ENCODE results near the gene ZNF827. TPM values are rescaled to one million over a fixed set of nuclear protein-coding genes. Genes with fewer than 3 reads are reported as not detected.

Gene ZNF827
- total and polyA plus RNA-seq, 9 of the 15 experiments (the other 6 are each of a cell fraction or from before 2014, with no cell fraction given): 0.07 to 0.40 TPM; not detected in 7

GRCh38 chr4:145890689-145891088 lies 47.9 kb downstream of the ZNF827 start (continued):
- TF ChIP-seq RERE (CRISPR knock-in tag; IDR thresholded peaks at IDR 0.05; ENCODE audit: borderline replicate concordance): no peak

- H3K9me3 ChIP-seq (replicated peaks; ENCODE audit: control insufficient read depth, insufficient read depth, low read depth, low read length): no peaks in the 10 kb centered on the region
- CTCF ChIA-PET (ENCODE audit: low intra/inter-chr PET ratio): no interaction called here
- H3K79me2 ChIP-seq (ENCODE audit: control insufficient read depth, insufficient read depth, low read length): no peaks in the 10 kb centered on the region
- WGBS (ENCODE audit: insufficient coverage, low coverage, missing lambda C conversion rate): 0% methylated on average over 2 of the region's 2 CpGs
- no peak overlapping the region for H3K4me3 ChIP-seq
- H3K4me2 ChIP-seq (ENCODE audit: insufficient read depth, low read length): no peak overlapping the region
- intact Hi-C loops (cut with micrococcal nuclease): no loop called here
- in situ Hi-C loops (cut with MboI): no loop called here
- H3K27ac ChIP-seq (ENCODE audit: extremely low read depth, low read depth, low read length): no peak overlapping the region
- no TSS peak for BruUV-seq (replicated peaks)
- no peaks in the 10 kb centered on the region for H3K36me3 ChIP-seq (ENCODE audit: control insufficient read depth, insufficient read depth, low read length)
- H4K20me1 ChIP-seq (replicated peaks; ENCODE audit: control insufficient read depth, insufficient read depth, low read length): no peaks in the 10 kb centered on the region
- no peak overlapping the region for H2AFZ ChIP-seq (ENCODE audit: low read depth, low read length)
- no peak for TF ChIP-seq SMARCB1 (IDR thresholded peaks at IDR 0.05; ENCODE audit: insufficient read length, low read depth)
- TF ChIP-seq SRSF9 (IDR thresholded peaks at IDR 0.05; ENCODE audit: borderline replicate concordance, low read depth, low read length): no peak
- no peak for TF ChIP-seq ZNF239 (CRISPR knock-in tag; IDR thresholded peaks at IDR 0.05)
- TF ChIP-seq TCF7 (IDR thresholded peaks at IDR 0.05; ENCODE audit: borderline replicate concordance): no peak
- TF ChIP-seq CTCF (IDR thresholded peaks at IDR 0.05 in 2 of 3, conservative IDR thresholded peaks at IDR 0.05 in 1 of 3; ENCODE audit: insufficient read depth in 2 of 3, low read depth in 1 of 3, low read length in 3 of 3): peak in 2 of 3 experiments; percentile 8 to 14; a peak in 1 of 6 replicates
- TF ChIP-seq CC2D1A (IDR thresholded peaks at IDR 0.05): no peak
- POLR2A ChIA-PET: interaction anchor here (0.9 kb wide), 1 partner anchor 8 kb away, joined by 3 read pairs; no protein-coding TSS in a partner anchor
- DNase-seq (ENCODE audit: extremely low read depth in 1 of 4, low spot score in 3 of 4) (peak in 3 of 4 experiments; percentile 3 to 12 (median 9)), FAIRE-seq (no peak), ATAC-seq (no peak)
- H3K27me3 ChIP-seq (ENCODE audit: control insufficient read depth in 2 of 2, insufficient read depth in 2 of 2, low read length in 2 of 2): peaks cover 0 to 15% of the 10 kb centered on the region in 2 experiments; a peak in 2 of 5 replicates
- no peaks in the 10 kb centered on the region for H3K4me1 ChIP-seq (replicated peaks in 1 of 2; ENCODE audit: control insufficient read depth in 2 of 2, insufficient read depth in 2 of 2, low read length in 2 of 2)
- no peak overlapping the region for H3K9ac ChIP-seq (ENCODE audit: insufficient read depth in 1 of 2, low read depth in 2 of 2, low read length in 2 of 2)
- no peaks in the 10 kb centered on the region for H3K9me1 ChIP-seq (ENCODE audit: control insufficient read depth, insufficient read depth, low read length)
These were observed 50.2 kb downstream of the ZNF827 start for GRCh38 chr4:145888393-145888792.

All from K562 (cell line).